Endodermal cell (in vitro differentiated cells): ENCODE measurements around the gene SLC2A11. TPM values are rescaled to one million over a fixed set of nuclear protein-coding genes. Genes with fewer than 3 reads are reported as not detected.

Experiments used
- DNase-seq: peaks from one replicate; pipeline ENCODE4 v3.0.0-alpha.2; 2017
- H3K27ac ChIP-seq: 2 replicates; pipeline ENCODE4 v1.5.1; 2013; ENCODE audit warnings: mild to moderate bottlenecking, low read depth, low read length, moderate library complexity
- H3K27me3 ChIP-seq: 2 replicates; pipeline ENCODE4 v1.6.1; 2013; ENCODE audit warnings: mild to moderate bottlenecking, low read length, moderate library complexity; ENCODE audit not compliant: insufficient read depth, control insufficient read depth, poor library complexity, severe bottlenecking
- H3K36me3 ChIP-seq: 2 replicates; pipeline ENCODE4 v1.7.0; 2013; ENCODE audit warnings: mild to moderate bottlenecking, low read length, moderate library complexity; ENCODE audit not compliant: control insufficient read depth, insufficient read depth
- H3K4me1 ChIP-seq: one replicate; pipeline ENCODE4 v1.7.0; 2013; ENCODE audit warnings: low read length; ENCODE audit not compliant: control insufficient read depth, insufficient read depth
- H3K4me3 ChIP-seq: 2 replicates; pipeline ENCODE4 v1.5.1; 2013; ENCODE audit warnings: mild to moderate bottlenecking, low read length, moderate library complexity
- H3K9ac ChIP-seq: 2 replicates; pipeline ENCODE4 v1.6.1; 2013; ENCODE audit warnings: mild to moderate bottlenecking, low read length, moderate library complexity; ENCODE audit not compliant: poor library complexity, severe bottlenecking; ENCODE audit errors: extremely low read depth
- H3K9me3 ChIP-seq: 2 replicates; pipeline ENCODE4 v1.6.1; 2013; ENCODE audit warnings: mild to moderate bottlenecking, low read length, moderate library complexity; ENCODE audit not compliant: control insufficient read depth
- H3K27ac Mint-ChIP-seq: 2 replicates; pipeline ENCODE4 v1.8.0; 2020; ENCODE audit warnings: mixed read lengths
- H3K27me3 Mint-ChIP-seq: 2 replicates; pipeline ENCODE4 v1.8.0; 2021; ENCODE audit warnings: mild to moderate bottlenecking, mixed read lengths; ENCODE audit not compliant: insufficient read depth
- H3K36me3 Mint-ChIP-seq: 2 replicates; pipeline ENCODE4 v1.8.0; 2020; ENCODE audit warnings: low read depth, mixed read lengths
- H3K4me1 Mint-ChIP-seq: 2 replicates; pipeline ENCODE4 v1.8.0; 2020; ENCODE audit warnings: mixed read lengths
- H3K4me3 Mint-ChIP-seq: 2 replicates; pipeline ENCODE4 v1.8.0; 2020; ENCODE audit warnings: mild to moderate bottlenecking, moderate library complexity, mixed read lengths
- H3K9me3 Mint-ChIP-seq: 2 replicates; pipeline ENCODE4 v1.8.0; 2020; ENCODE audit warnings: mild to moderate bottlenecking, mixed read lengths
- CTCF ChIP-seq: fragments of 200-600 bp; sonication (generic); conservative IDR thresholded peaks from 2 replicates; pipeline ENCODE4 v1.5.0; 2021; ENCODE audit warnings: antibody characterized with exemption, mild to moderate bottlenecking
- WGBS, 2 experiments: methylation state at CpG; one replicate each; pipeline versions ENCODE4 v1.1.5 to v1.1.7; 2013; ENCODE audit warnings: missing lambda C conversion rate in 2 of 2, mixed read lengths in 1 of 2; ENCODE audit not compliant: insufficient coverage in 1 of 2, insufficient read length in 1 of 2; 5-methylcytosine and 5-hydroxymethylcytosine counted together
- total RNA-seq, 2 donors: library from RNA; stranded (reverse); fragmentation: NEBNext Ultra II Directional in 1 of 2; extraction: Animal tissue kit (Norgen Biotek cat#: 25700) in 1 of 2; gene quantifications; 2 replicates in 1 of 2; 3 replicates in 1 of 2; pipeline ENCODE4 v1.2.1, GENCODE V29; 2021

The SLC2A11 gene
- total RNA-seq, 2 donors from 2014 or later: 13.1 to 14.8 TPM

- H3K4me3 Mint-ChIP-seq: no peak overlapping the region
- H3K4me3 ChIP-seq: no peak overlapping the region
- H3K9me3 Mint-ChIP-seq: peaks cover 20% of the 10 kb centered on the region
- H3K4me1 ChIP-seq: no peaks in the 10 kb centered on the region
- H3K27ac ChIP-seq: no peak overlapping the region
- 81 to 89% methylated on average over 7 to 11 of the region's 11 CpGs for WGBS, 2 experiments
- no peaks in the 10 kb centered on the region for H3K27me3 ChIP-seq
- peaks cover 22% of the 10 kb centered on the region for H3K36me3 Mint-ChIP-seq
- H3K27me3 Mint-ChIP-seq: peaks cover 15% of the 10 kb centered on the region
- H3K9me3 ChIP-seq: peaks cover 12% of the 10 kb centered on the region
- peak overlapping the region; percentile 52 for H3K27ac Mint-ChIP-seq
- peak; percentile 31 for TF ChIP-seq CTCF
- peak; percentile 59 for DNase-seq
- no peak overlapping the region for H3K9ac ChIP-seq
- no peaks in the 10 kb centered on the region for H3K36me3 ChIP-seq
- H3K4me1 Mint-ChIP-seq: peaks cover 5% of the 10 kb centered on the region
Observed at GRCh38 chr22:23888615-23889401, 31.1 kb downstream of the SLC2A11 start.

- TF ChIP-seq CTCF: no peak
- no peak overlapping the region for H3K27ac ChIP-seq
- Mint-ChIP-seq H3K36me3 (peaks cover 22% of the 10 kb centered on the region), H3K27me3 (peaks cover 15% of the 10 kb centered on the region), H3K4me3 (no peak overlapping the region), H3K27ac (no peak overlapping the region), H3K9me3 (peaks cover 20% of the 10 kb centered on the region), H3K4me1 (peaks cover 6% of the 10 kb centered on the region)
- H3K36me3 ChIP-seq: no peaks in the 10 kb centered on the region
- no peak overlapping the region for H3K4me3 ChIP-seq
- WGBS, 2 experiments: 79 to 81% methylated on average over 4 to 5 of the region's 5 CpGs
- H3K27me3 ChIP-seq: no peaks in the 10 kb centered on the region
- H3K4me1 ChIP-seq: no peaks in the 10 kb centered on the region
- H3K9me3 ChIP-seq: peaks cover 12% of the 10 kb centered on the region
- no peak overlapping the region for H3K9ac ChIP-seq
- no peak for DNase-seq
Observed at GRCh38 chr22:23889620-23890019, 31.9 kb downstream of the SLC2A11 start.

- H3K27me3 ChIP-seq: no peaks in the 10 kb centered on the region
- peaks cover 12% of the 10 kb centered on the region for H3K9me3 ChIP-seq
- H3K9me3 Mint-ChIP-seq: peaks cover 20% of the 10 kb centered on the region
- H3K4me3 ChIP-seq: no peak overlapping the region
- no peak overlapping the region for H3K4me3 Mint-ChIP-seq
- peaks cover 32% of the 10 kb centered on the region for H3K36me3 Mint-ChIP-seq
- no peak for DNase-seq
- peaks cover 13% of the 10 kb centered on the region for H3K36me3 ChIP-seq
- WGBS, 2 experiments: 90 to 96% methylated on average over 4 to 7 of the region's 7 CpGs
- H3K27ac ChIP-seq: no peak overlapping the region
- peaks cover 11% of the 10 kb centered on the region for H3K4me1 Mint-ChIP-seq
- H3K4me1 ChIP-seq: no peaks in the 10 kb centered on the region
- no peak for TF ChIP-seq CTCF
- H3K27me3 Mint-ChIP-seq: peaks cover 15% of the 10 kb centered on the region
- H3K27ac Mint-ChIP-seq: no peak overlapping the region
- H3K9ac ChIP-seq: no peak overlapping the region
Observed at GRCh38 chr22:23891726-23892125, 34.1 kb downstream of the SLC2A11 start.
